Transverse colon (tissue), 4 donors: Measurements from ENCODE around the gene MSI2. TPM values are rescaled to one million over a fixed set of nuclear protein-coding genes. Genes with fewer than 3 reads are reported as not detected.

ENCODE experiments used
- DNase-seq: peaks from one replicate; pipeline ENCODE4 v3.0.0-alpha.2; 2019
- H3K27ac ChIP-seq, 4 donors: fragments of 200-600 bp; sonication (generic); 2 replicates each; pipeline ENCODE4 v1.5.1; 2016 to 2018; ENCODE audit warnings: inconsistent platforms in 4 of 4
- H3K27me3 ChIP-seq: fragments of 200-600 bp; sonication (generic); 2 replicates; pipeline ENCODE4 v1.5.1; 2017; ENCODE audit warnings: inconsistent platforms
- H3K36me3 ChIP-seq, 4 donors: fragments of 200-600 bp; sonication (generic); 2 replicates each; pipeline ENCODE4 v1.5.1; 2017 to 2019; ENCODE audit warnings: inconsistent platforms in 4 of 4
- H3K4me1 ChIP-seq, 4 donors: fragments of 200-600 bp; sonication (generic); 2 replicates each; pipeline ENCODE4 v1.5.1; 2017 to 2020; ENCODE audit warnings: inconsistent platforms in 4 of 4
- H3K4me3 ChIP-seq, 4 donors: fragments of 200-600 bp; sonication (generic); 1 replicate in 1 of 4; 2 replicates in 3 of 4; pipeline versions ENCODE4 v1.5.1 to v1.6.1; 2017 to 2019; ENCODE audit warnings: inconsistent platforms in 4 of 4
- H3K9me3 ChIP-seq, 2 donors: fragments of 200-600 bp; sonication (generic); 2 replicates each; pipeline ENCODE4 v1.5.1; 2017 to 2019; ENCODE audit warnings: inconsistent platforms in 2 of 2
- EP300 ChIP-seq: sonication (generic); formaldehyde crosslinking; IDR thresholded peaks from one replicate; pipeline ENCODE4 v1.6.1; 2017; ENCODE audit warnings: antibody characterized with exemption, low read depth
- POLR2A ChIP-seq: fragments of 450-650 bp; IDR thresholded peaks from one replicate; pipeline ENCODE4 v1.6.1; 2016; ENCODE audit warnings: antibody characterized with exemption, mild to moderate bottlenecking, moderate library complexity
- POLR2AphosphoS5 ChIP-seq, 3 donors: sonication (generic); formaldehyde crosslinking; IDR thresholded peaks; one replicate each; pipeline ENCODE4 v1.6.1; 2016; ENCODE audit warnings: antibody characterized with exemption in 3 of 3
- WGBS, 2 donors: methylation state at CpG; one replicate each; pipeline ENCODE4 v1.1.5; 2018; ENCODE audit warnings: low coverage in 1 of 2; 5-methylcytosine and 5-hydroxymethylcytosine counted together
- in situ Hi-C, 4 donors: fragments of 200-750 bp; cut with MboI; loops; one replicate each; pipeline versions ENCODE4 v1.15.0 to v1.15.1; 2017; ENCODE audit warnings: low sequenced_read_pairs in 3 of 4, low pct_ligation_motif_present in 1 of 4, low pct_unique_long_range_greater_than_20kb in 1 of 4
- intact Hi-C: fragments of 100-400 bp; cut with DNase I; formaldehyde crosslinking; loops from one replicate; pipeline ENCODE4 v1.15.1; 2023; ENCODE audit warnings: low total_unique reads
- total RNA-seq, 4 donors: library from RNA; depleted of rRNA; stranded (reverse); fragments of >200 nt; gene quantifications; one replicate each; pipeline ENCODE4 v1.1.0, GENCODE V29; 2016
- TF ChIP-seq, protein P1 (sequence below), 5 experiments: fragments of 200-600 bp in 3 of 5; fragments of 450-650 bp in 2 of 5; sonication (generic) in 3 of 5; IDR thresholded peaks; 1 replicate in 2 of 5; 2 replicates in 3 of 5; pipeline ENCODE4 v1.5.1; 2016 to 2017; ENCODE audit warnings: antibody characterized with exemption in 5 of 5, inconsistent platforms in 3 of 5, mild to moderate bottlenecking in 2 of 5, moderate library complexity in 1 of 5

The MSI2 gene
- total RNA-seq, 4 donors from 2014 or later: 20.6 to 36.0 (median 29.3) TPM

GRCh38 chr17:57648720-57649119 is 392.4 kb downstream of the MSI2 start:
- no peak for TF ChIP-seq POLR2A
- TF ChIP-seq, protein P1, sequence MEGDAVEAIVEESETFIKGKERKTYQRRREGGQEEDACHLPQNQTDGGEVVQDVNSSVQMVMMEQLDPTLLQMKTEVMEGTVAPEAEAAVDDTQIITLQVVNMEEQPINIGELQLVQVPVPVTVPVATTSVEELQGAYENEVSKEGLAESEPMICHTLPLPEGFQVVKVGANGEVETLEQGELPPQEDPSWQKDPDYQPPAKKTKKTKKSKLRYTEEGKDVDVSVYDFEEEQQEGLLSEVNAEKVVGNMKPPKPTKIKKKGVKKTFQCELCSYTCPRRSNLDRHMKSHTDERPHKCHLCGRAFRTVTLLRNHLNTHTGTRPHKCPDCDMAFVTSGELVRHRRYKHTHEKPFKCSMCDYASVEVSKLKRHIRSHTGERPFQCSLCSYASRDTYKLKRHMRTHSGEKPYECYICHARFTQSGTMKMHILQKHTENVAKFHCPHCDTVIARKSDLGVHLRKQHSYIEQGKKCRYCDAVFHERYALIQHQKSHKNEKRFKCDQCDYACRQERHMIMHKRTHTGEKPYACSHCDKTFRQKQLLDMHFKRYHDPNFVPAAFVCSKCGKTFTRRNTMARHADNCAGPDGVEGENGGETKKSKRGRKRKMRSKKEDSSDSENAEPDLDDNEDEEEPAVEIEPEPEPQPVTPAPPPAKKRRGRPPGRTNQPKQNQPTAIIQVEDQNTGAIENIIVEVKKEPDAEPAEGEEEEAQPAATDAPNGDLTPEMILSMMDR (IDR thresholded peaks at IDR 0.05): no peak
- in situ Hi-C loops (no loop called here), intact Hi-C loops (no loop called here)
- DNase-seq: no peak
- Histone ChIP-seq H3K4me1 (no peaks in the 10 kb centered on the region), H3K27ac (no peak overlapping the region), H3K9me3 (no peaks in the 10 kb centered on the region), H3K4me3 (no peak overlapping the region), H3K36me3 (no peaks in the 10 kb centered on the region), H3K27me3 (no peaks in the 10 kb centered on the region)
- 100% methylated on average over 5 of the region's 5 CpGs; no CpG with 5 or more reads in 1 of the 2 donors for WGBS, 2 donors

- TF ChIP-seq, protein P1 (IDR thresholded peaks at IDR 0.05): no peak
- TF ChIP-seq EP300 (no peak), POLR2AphosphoS5 (IDR thresholded peaks at IDR 0.05) (no peak), POLR2A (no peak)
- 96 to 97% methylated on average over 3 of the region's 3 CpGs for WGBS, 2 donors
- no peaks in the 10 kb centered on the region for H3K9me3 ChIP-seq
- no peak overlapping the region for H3K4me3 ChIP-seq
- in situ Hi-C loops (no loop called here), intact Hi-C loops (no loop called here)
- H3K27me3 ChIP-seq: no peaks in the 10 kb centered on the region
- no peak for DNase-seq
- H3K27ac ChIP-seq: no peak overlapping the region
- H3K4me1 ChIP-seq: no peaks in the 10 kb centered on the region
- H3K36me3 ChIP-seq: no peaks in the 10 kb centered on the region
These were observed 392.9 kb downstream of the MSI2 start for GRCh38 chr17:57649191-57649590.

- intact Hi-C loops: no loop called here
- H3K36me3 ChIP-seq: no peaks in the 10 kb centered on the region
- no peak for DNase-seq
- no peaks in the 10 kb centered on the region for H3K27me3 ChIP-seq
- H3K27ac ChIP-seq: no peak overlapping the region
- TF ChIP-seq POLR2AphosphoS5 (IDR thresholded peaks at IDR 0.05) (no peak), POLR2A (no peak), EP300 (no peak)
- TF ChIP-seq, protein P1 (IDR thresholded peaks at IDR 0.05): no peak
- H3K4me3 ChIP-seq: no peak overlapping the region
- WGBS, 2 donors: 88% methylated on average over 8 of the region's 8 CpGs; no CpG with 5 or more reads in 1 of the 2 donors
- in situ Hi-C loops: no loop called here
- no peaks in the 10 kb centered on the region for H3K9me3 ChIP-seq
- H3K4me1 ChIP-seq: no peaks in the 10 kb centered on the region
These were observed 393.6 kb downstream of the MSI2 start for GRCh38 chr17:57649731-57650484.

DNA sequence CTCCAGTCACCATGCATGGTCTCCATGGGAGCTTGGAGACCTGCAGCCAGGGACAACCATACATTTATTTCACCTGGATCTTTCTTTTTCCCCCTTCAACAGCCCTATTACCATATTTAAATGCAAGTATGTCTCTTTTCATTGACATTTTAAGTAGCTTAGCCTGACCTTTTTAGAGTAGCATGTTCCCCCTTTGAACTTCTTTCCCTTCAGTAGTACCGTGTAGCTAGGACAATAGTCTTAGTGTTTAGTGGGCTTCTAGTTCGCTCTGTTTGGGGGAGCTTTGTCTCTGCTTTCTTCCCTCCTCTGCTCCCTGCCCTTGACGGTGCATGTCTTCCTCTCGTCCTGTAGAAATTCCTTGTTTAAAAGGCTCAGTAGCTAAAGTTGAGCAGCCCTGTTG is 394.2 kb downstream of the MSI2 start:
- Histone ChIP-seq H3K4me3 (no peak overlapping the region), H3K36me3 (no peaks in the 10 kb centered on the region), H3K27me3 (no peaks in the 10 kb centered on the region), H3K4me1 (no peaks in the 10 kb centered on the region), H3K9me3 (no peaks in the 10 kb centered on the region), H3K27ac (no peak overlapping the region)
- TF ChIP-seq, protein P1 (IDR thresholded peaks at IDR 0.05): no peak
- TF ChIP-seq POLR2AphosphoS5 (IDR thresholded peaks at IDR 0.05): no peak
- no peak for TF ChIP-seq POLR2A
- no peak for TF ChIP-seq EP300
- 91 to 100% methylated on average over 1 to 4 of the region's 4 CpGs for WGBS, 2 donors
- intact Hi-C loops (no loop called here), in situ Hi-C loops (no loop called here)
- DNase-seq: no peak
